22Rv1 (cell line): ENCODE results near the gene SULT1C3.

Source experiments
- H3K27ac ChIP-seq: fragments of 450-650 bp; 2 replicates; pipeline ENCODE4 v1.5.1; 2017
- CTCF ChIP-seq: fragments of 450-650 bp; IDR thresholded peaks from 2 replicates; pipeline ENCODE4 v1.5.1; 2017; ENCODE audit warnings: mild to moderate bottlenecking
- ZFX ChIP-seq: fragments of 450-650 bp; IDR thresholded peaks from 2 replicates; pipeline ENCODE4 v1.6.1; 2017; ENCODE audit warnings: antibody characterized with exemption, borderline replicate concordance

SULT1C3 gene

DNA sequence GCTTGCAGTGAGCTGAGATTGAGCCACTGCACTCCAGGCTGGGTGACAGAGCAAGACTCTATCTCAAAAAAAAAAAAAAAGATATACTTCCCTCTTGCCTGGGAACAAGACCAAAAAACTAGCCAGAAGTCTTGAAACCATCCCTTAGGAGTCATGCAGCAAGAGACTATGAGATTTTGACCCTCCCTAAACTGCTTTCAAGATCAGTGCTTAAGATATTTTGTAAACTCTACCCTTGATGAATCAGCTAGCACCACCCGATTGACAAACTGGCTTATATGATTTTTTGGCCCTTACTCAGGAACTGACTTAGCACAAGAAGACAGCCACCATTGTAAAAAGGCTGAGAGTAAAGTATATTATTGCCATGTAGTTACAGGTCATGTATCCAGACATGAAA lies 3.8 kb downstream of the SULT1C3 start:
- H3K27ac ChIP-seq, result no peak overlapping the region
- TF ChIP-seq ZFX, result no peak
- no peak for TF ChIP-seq CTCF

DNA sequence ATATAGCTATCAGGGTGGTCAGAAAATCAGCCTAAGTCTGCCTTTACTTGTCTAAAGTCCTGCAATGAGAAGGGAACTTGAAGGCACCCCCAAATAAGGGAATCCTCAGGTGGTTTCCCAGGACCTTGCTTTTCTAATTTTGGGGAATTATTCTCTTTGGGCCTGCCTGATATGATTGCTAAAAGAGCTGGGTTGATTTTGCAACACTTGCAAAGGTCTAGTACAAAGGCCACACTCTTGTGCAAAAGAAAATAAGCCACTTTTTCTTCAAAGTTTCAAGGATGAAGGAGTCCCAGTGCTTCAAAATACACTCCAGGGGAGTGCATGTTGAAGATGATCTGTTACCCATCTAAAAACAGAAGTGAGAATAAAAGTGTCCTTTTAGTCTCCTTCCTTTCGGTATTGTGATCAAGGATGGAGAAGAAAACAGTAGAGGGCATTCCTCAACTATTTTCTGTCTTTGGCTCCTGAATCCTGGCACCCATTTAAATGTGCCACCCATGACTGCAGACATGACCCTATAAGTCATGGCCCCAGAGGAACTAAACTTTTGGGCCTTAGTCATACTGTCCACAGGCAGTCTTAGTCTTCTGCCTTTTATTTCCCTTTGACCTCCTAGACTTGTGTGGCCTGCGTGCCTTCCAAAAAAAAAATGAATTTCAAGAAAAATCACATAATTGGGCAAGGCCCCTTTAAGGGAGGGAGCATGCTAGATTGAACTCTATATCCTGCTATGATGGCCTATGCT lies 5.1 kb downstream of the SULT1C3 start:
- no peak overlapping the region for H3K27ac ChIP-seq
- TF ChIP-seq ZFX (no peak), CTCF (no peak)

DNA sequence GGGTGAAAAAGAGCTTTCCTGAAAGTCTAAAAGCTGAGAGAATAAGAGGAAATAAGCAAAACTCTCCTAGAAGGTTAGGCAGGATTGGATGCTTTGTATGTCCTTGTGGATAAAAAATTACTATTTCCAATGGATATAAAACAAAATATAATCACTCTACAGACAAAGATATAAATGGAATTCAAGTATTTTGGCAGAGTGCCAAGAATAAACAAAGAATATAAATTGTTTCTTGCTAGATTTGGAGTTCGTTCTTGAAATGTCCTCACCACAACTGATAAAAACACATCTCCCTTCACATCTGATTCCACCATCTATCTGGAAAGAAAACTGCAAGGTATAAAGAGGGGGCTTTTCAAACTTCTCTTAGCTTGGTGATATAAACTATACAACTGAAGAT lies 13.3 kb downstream of the SULT1C3 start:
- no peak for TF ChIP-seq ZFX
- no peak for TF ChIP-seq CTCF
- H3K27ac ChIP-seq, result no peak overlapping the region

DNA sequence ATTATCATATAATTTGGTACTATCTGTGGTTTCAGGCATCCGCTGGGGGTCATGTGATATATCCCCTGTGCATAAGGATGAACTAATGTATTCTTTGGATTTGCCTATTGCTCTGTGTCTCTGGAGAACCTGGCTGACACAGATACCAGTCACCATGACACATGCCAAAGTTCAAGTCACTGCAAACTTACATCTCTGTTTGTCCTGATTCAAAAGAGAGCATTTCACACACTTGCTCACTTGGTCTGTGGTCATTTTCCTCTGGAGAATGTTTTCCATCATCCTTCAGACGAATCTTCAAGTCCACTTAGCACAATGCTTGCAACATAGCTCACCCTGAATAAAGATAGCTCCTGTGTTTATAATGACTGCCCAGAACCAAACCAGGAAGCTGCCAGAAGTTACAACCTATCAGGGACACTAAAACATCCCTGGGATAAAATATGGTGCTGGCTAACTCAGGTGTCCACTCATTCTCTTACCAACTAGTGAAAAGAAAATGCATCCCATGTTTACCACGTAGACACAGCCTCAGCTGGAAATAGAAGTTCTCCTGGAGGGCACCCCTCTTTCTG lies 18.1 kb downstream of the SULT1C3 start:
- H3K27ac ChIP-seq, result no peak overlapping the region
- TF ChIP-seq CTCF, result no peak
- no peak for TF ChIP-seq ZFX

- peak overlapping the region; percentile 51 for H3K27ac ChIP-seq
- TF ChIP-seq ZFX (no peak), CTCF (no peak)
Measured at GRCh38 chr2:108260773-108261172, 21.0 kb downstream of the SULT1C3 start.

DNA sequence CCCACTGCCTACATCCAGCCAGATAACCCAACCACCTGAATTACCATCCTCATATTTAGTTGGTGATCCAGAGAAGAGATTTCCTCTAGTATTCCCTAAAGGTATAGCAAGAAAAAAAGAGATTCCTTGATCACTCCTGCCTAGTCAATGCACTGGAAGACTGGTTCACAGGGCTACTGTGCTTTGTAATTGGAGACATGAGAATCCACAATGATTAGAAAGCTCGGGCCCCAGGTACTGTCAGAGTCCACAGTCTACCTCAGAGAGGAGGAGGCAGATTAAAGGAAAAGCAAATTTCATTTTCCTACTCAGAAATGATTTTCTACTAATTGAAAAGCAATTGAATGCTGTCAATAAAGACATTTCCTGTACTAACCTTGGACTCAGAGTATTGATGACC lies 22.3 kb downstream of the SULT1C3 start:
- no peak overlapping the region for H3K27ac ChIP-seq
- TF ChIP-seq CTCF (no peak), ZFX (no peak)

DNA sequence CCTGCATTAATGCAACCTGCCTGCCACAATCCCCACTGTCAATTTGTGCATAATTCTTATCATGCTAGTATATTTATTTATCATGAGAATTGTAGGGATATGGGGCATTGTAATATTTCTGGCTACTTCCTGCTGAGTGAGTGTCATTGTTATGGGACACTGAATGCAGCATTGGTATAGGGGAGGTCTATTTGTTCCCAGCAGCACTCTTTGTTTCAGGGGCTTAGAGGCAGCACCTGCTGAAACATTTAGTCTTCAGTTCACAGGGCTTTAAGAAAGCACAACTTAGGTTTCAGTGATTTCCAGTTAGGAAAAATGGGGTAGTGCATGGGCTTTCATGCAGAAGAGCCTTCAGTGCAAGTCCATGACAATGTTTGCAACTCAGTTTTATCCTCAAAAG lies 23.6 kb downstream of the SULT1C3 start:
- H3K27ac ChIP-seq, result no peak overlapping the region
- no peak for TF ChIP-seq ZFX
- no peak for TF ChIP-seq CTCF
